ENCODE measurements around the gene CNFN.
A peak's percentile ranks its signal among the peaks of the same experiment; 100 is the strongest.

- TF ChIP-seq PBX3 (IDR thresholded peaks at IDR 0.05) (no peak), POLR2A (IDR thresholded peaks at IDR 0.05; ENCODE audit: low read length) (no peak), CHD4 (IDR thresholded peaks at IDR 0.05; ENCODE audit: borderline replicate concordance) (no peak), KDM1A (IDR thresholded peaks at IDR 0.05; ENCODE audit: low read depth) (no peak), RAD21 (conservative IDR thresholded peaks at IDR 0.05 in 1 of 2, IDR thresholded peaks at IDR 0.05 in 1 of 2) (peak; percentile 92 to 98), HDAC2 (IDR thresholded peaks at IDR 0.05) (no peak), NFE2L2 (conservative IDR thresholded peaks at IDR 0.05; ENCODE audit: low read length) (no peak), SMC3 (IDR thresholded peaks at IDR 0.05) (peak; percentile 74), MAX (IDR thresholded peaks at IDR 0.05) (peak; percentile 32; the same call in 1 of the 2 replicates), CHD2 (IDR thresholded peaks at IDR 0.05; ENCODE audit: low read length, partially characterized antibody) (no peak), EP300 (IDR thresholded peaks at IDR 0.05) (no peak), USF2 (IDR thresholded peaks at IDR 0.05) (no peak), CEBPB (IDR thresholded peaks at IDR 0.05) (no peak)
- TF ChIP-seq, protein P1, sequence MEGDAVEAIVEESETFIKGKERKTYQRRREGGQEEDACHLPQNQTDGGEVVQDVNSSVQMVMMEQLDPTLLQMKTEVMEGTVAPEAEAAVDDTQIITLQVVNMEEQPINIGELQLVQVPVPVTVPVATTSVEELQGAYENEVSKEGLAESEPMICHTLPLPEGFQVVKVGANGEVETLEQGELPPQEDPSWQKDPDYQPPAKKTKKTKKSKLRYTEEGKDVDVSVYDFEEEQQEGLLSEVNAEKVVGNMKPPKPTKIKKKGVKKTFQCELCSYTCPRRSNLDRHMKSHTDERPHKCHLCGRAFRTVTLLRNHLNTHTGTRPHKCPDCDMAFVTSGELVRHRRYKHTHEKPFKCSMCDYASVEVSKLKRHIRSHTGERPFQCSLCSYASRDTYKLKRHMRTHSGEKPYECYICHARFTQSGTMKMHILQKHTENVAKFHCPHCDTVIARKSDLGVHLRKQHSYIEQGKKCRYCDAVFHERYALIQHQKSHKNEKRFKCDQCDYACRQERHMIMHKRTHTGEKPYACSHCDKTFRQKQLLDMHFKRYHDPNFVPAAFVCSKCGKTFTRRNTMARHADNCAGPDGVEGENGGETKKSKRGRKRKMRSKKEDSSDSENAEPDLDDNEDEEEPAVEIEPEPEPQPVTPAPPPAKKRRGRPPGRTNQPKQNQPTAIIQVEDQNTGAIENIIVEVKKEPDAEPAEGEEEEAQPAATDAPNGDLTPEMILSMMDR (IDR thresholded peaks at IDR 0.05), result peak; percentile 99
These were observed 43.6 kb upstream of the CNFN start for GRCh38 chr19:42433503-42434260.
